K562 (cell line): Measurements from ENCODE around the gene SIK3. TPM values are rescaled to one million over a fixed set of nuclear protein-coding genes. Genes with fewer than 3 reads are reported as not detected.

Experiments used
- C11orf30 ChIP-seq: fragments of 450-650 bp; IDR thresholded peaks from 2 replicates; pipeline ENCODE4 v1.6.1; 2016; ENCODE audit warnings: low read depth, mild to moderate bottlenecking
- CREB3 ChIP-seq: fragments of 450-650 bp; conservative IDR thresholded peaks from 2 replicates; pipeline ENCODE4 v1.6.1; 2016; ENCODE audit warnings: missing genetic modification characterization, low read depth, mild to moderate bottlenecking, missing compliant biosample characterization, moderate library complexity
- GABPA ChIP-seq: fragments of 200-800 bp; sonication (Bioruptor generic); conservative IDR thresholded peaks from 2 replicates; pipeline ENCODE4 v1.6.1; 2016; ENCODE audit warnings: low read depth, missing genetic modification characterization, missing compliant biosample characterization
- HLTF ChIP-seq: fragments of 450-650 bp; IDR thresholded peaks from 2 replicates; pipeline ENCODE4 v1.6.1; 2016
- JUN ChIP-seq, 2 experiments: sonication (generic) in 1 of 2; formaldehyde crosslinking in 1 of 2; IDR thresholded peaks; 2 replicates each; pipeline versions ENCODE4 v1.6.1 to v1.8.0; 2012 to 2022; ENCODE audit warnings: borderline replicate concordance in 2 of 2, mild to moderate bottlenecking in 2 of 2, improper control_type of control experiment in 1 of 2, low read depth in 1 of 2, low read length in 1 of 2, missing genetic modification reagents in 1 of 2
- KLF13 ChIP-seq: fragments of 450-650 bp; IDR thresholded peaks from 2 replicates; pipeline ENCODE4 v1.6.1; 2016; ENCODE audit warnings: missing genetic modification characterization, low read depth, mild to moderate bottlenecking, missing compliant biosample characterization, moderate library complexity, borderline replicate concordance
- MBD2 ChIP-seq: sonication (generic); IDR thresholded peaks from 2 replicates; pipeline ENCODE4 v1.6.1; 2016; ENCODE audit warnings: low read depth, borderline replicate concordance
- NR2C1 ChIP-seq, 2 experiments: fragments of 450-650 bp; IDR thresholded peaks; 2 replicates each; pipeline ENCODE4 v1.6.1; 2017; ENCODE audit warnings: mild to moderate bottlenecking in 2 of 2, antibody characterized with exemption in 1 of 2, inconsistent platforms in 1 of 2, missing compliant biosample characterization in 1 of 2, missing genetic modification characterization in 1 of 2
- PHF8 ChIP-seq: fragments of 200-600 bp; sonication (generic); IDR thresholded peaks from 2 replicates; pipeline ENCODE4 v1.6.1; 2012; ENCODE audit warnings: mixed run types, mild to moderate bottlenecking, inconsistent platforms, low read length, moderate library complexity, borderline replicate concordance
- PRDM10 ChIP-seq: fragments of 450-650 bp; IDR thresholded peaks from 2 replicates; pipeline ENCODE4 v1.6.1; 2018; ENCODE audit not compliant: partially characterized antibody
- RCOR1 ChIP-seq, 2 experiments: IDR thresholded peaks; 2 replicates each; pipeline ENCODE4 v1.6.1; 2012; ENCODE audit warnings: low read depth in 2 of 2, low read length in 2 of 2, borderline replicate concordance in 1 of 2, improper control_type of control experiment in 1 of 2
- SMARCA5 ChIP-seq: fragments of 450-650 bp; IDR thresholded peaks from 2 replicates; pipeline ENCODE4 v1.6.1; 2016
- SMARCC2 ChIP-seq: fragments of 450-650 bp; IDR thresholded peaks from 2 replicates; pipeline ENCODE4 v1.6.1; 2017; ENCODE audit warnings: antibody characterized with exemption, moderate library complexity, mild to moderate bottlenecking, low read depth
- SUPT5H ChIP-seq: fragments of 450-650 bp; IDR thresholded peaks from 2 replicates; pipeline ENCODE4 v1.6.1; 2016
- TRIM28 ChIP-seq: fragments of 450-650 bp; IDR thresholded peaks from 2 replicates; pipeline ENCODE4 v1.6.1; 2017
- USF2 ChIP-seq: sonication (generic); formaldehyde crosslinking; IDR thresholded peaks from 2 replicates; pipeline ENCODE4 v1.5.0; 2020; ENCODE audit warnings: missing genetic modification reagents
- ZBTB33 ChIP-seq: sonication (generic); formaldehyde crosslinking; IDR thresholded peaks from 2 replicates; pipeline ENCODE4 v1.8.1; 2023; ENCODE audit warnings: mild to moderate bottlenecking, missing genetic modification reagents
- ZNF347 ChIP-seq: fragments of 450-650 bp; formaldehyde crosslinking; IDR thresholded peaks from 2 replicates; pipeline ENCODE4 v1.4.0; 2020; ENCODE audit warnings: low read depth, mild to moderate bottlenecking, moderate library complexity
- polyA plus RNA-seq, 8 experiments: library from polyadenylated mRNA; depleted of rRNA in 4 of 8; stranded (reverse) in 5 of 8; unstranded in 3 of 8; fragments of >200 nt; fragmentation: Nextera tagmentation in 2 of 8; fragmentation: Illumina TruSeq in 1 of 8; extraction: Ambion mirVana in 2 of 8; extraction: Trizol in 1 of 8; gene quantifications; 2 replicates each; pipeline versions ENCODE4 v1.2.1 to v1.2.3, GENCODE V29; 2011 to 2014; ENCODE audit warnings: inconsistent platforms in 1 of 8, missing spikeins in 1 of 8
- total RNA-seq, 7 experiments: library from RNA; depleted of rRNA in 6 of 7; stranded (reverse); fragments of >200 nt in 6 of 7; fragmentation: Illumina TruSeq in 2 of 7; extraction: Trizol in 2 of 7; gene quantifications; 2 replicates each; pipeline versions ENCODE4 v1.2.1 to v1.2.3, GENCODE V29; 2011 to 2021; ENCODE audit warnings: low replicate concordance in 1 of 7

Gene SIK3
- total and polyA plus RNA-seq, 9 of the 15 experiments (the other 6 are each of a cell fraction or from before 2014, with no cell fraction given): 1.6 to 21.6 (median 8.0) TPM

GRCh38 chr11:117098269-117099232 is at the start of gene SIK3 (continued):
- TF ChIP-seq RCOR1 (IDR thresholded peaks at IDR 0.05; ENCODE audit: borderline replicate concordance in 1 of 2, low read depth in 2 of 2, low read length in 2 of 2): peak in 1 of 2 experiments; percentile 49; a peak in 1 of 4 replicates
- peak; percentile 71 for TF ChIP-seq NR2C1 (IDR thresholded peaks at IDR 0.05)
- TF ChIP-seq NR2C1 (tag; IDR thresholded peaks at IDR 0.05): peak; percentile 80
- TF ChIP-seq HLTF: 0 out of 2 replicates have a peak, but pooled peaks have one; percentile 26
- no peak for TF ChIP-seq ZNF347
- TF ChIP-seq SMARCC2: no peak
- peak; percentile 39; the same call in 1 of the 2 replicates for TF ChIP-seq GABPA (tag)
- TF ChIP-seq MBD2: peak; percentile 69; the same call in 1 of the 2 replicates
- TF ChIP-seq KLF13: 0 out of 2 replicates have a peak, but pooled peaks have one; percentile 47
- no peak for TF ChIP-seq C11orf30
- 0 out of 2 replicates have a peak, but pooled peaks have one; percentile 21 for TF ChIP-seq SMARCA5
- peak; percentile 97 for TF ChIP-seq USF2 (CRISPR knock-in tag)
- peak; percentile 69; the same call in 1 of the 2 replicates for TF ChIP-seq PHF8
- TF ChIP-seq JUN (IDR thresholded peaks at IDR 0.05; ENCODE audit: borderline replicate concordance, low read depth, low read length): peak; percentile 46; the same call in 1 of the 2 replicates
- peak; percentile 78; the same call in 1 of the 2 replicates for TF ChIP-seq JUN (CRISPR knock-in tag; IDR thresholded peaks at IDR 0.05; ENCODE audit: borderline replicate concordance)
- peak; percentile 35; the same call in 1 of the 2 replicates for TF ChIP-seq ZBTB33 (CRISPR knock-in tag)
- TF ChIP-seq PRDM10: peak; percentile 18
- 0 out of 2 replicates have a peak, but pooled peaks have one; percentile 15 for TF ChIP-seq TRIM28
- no peak for TF ChIP-seq CREB3 (tag)
- 0 out of 2 replicates have a peak, but pooled peaks have one; percentile 48 for TF ChIP-seq SUPT5H
